HG02610 (cell line): ENCODE data around the gene UBE2G2.

Experiments used
- ATAC-seq: cut with Tn5 transposase; IDR thresholded peaks from one replicate; pipeline ENCODE4 v1.9.1; 2021; ENCODE audit warnings: mild to moderate bottlenecking, moderate library complexity; ENCODE audit not compliant: unreplicated experiment

UBE2G2 gene

DNA sequence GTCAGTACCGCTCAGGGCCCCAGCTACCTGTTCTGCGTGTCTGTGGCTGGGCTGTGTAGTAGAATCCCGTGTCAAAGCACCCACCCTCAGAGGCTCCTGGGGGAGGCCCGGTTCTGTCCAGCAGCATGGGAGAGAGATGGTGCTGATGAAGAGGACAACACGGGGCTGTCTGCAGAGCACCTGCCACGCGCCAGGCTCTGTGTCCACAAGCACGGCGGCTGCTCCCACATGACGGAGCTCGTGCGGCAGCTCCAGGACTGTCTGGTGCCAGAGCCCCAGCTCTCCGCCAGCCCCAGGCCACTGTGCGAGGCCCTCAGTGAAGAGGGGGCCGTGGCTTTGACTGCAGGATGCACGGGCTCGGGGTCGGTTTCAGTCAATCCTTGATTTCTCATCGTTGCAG is 48.3 kb downstream of the UBE2G2 start:
- ATAC-seq, result no peak

DNA sequence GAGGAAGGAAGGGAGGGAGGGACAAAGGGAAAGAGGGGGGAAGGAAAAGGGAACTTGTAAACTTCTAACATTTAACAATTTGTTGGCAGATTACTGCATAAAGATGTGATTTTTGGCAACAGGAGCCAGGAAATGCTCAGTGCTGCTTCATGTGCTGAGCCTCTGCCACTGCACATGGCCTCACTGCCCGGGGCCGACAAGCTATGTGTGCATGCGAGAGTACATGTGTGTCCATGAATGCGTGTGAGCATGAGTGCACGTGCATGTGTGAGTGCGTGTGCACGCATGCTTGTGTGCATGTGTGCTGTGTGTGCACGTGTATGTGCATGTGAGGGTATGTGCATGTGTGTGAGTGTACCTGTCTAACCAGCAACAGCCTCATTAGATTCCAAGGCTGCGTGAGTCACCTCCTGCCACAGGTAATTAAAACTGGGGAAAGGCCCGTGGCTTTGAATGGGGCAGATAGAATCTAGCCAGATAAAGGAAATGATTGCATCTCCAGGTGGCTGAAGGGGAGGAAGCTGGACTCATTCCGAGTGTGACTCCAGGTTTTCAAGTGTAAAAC is 48.9 kb downstream of the UBE2G2 start:
- no peak for ATAC-seq

DNA sequence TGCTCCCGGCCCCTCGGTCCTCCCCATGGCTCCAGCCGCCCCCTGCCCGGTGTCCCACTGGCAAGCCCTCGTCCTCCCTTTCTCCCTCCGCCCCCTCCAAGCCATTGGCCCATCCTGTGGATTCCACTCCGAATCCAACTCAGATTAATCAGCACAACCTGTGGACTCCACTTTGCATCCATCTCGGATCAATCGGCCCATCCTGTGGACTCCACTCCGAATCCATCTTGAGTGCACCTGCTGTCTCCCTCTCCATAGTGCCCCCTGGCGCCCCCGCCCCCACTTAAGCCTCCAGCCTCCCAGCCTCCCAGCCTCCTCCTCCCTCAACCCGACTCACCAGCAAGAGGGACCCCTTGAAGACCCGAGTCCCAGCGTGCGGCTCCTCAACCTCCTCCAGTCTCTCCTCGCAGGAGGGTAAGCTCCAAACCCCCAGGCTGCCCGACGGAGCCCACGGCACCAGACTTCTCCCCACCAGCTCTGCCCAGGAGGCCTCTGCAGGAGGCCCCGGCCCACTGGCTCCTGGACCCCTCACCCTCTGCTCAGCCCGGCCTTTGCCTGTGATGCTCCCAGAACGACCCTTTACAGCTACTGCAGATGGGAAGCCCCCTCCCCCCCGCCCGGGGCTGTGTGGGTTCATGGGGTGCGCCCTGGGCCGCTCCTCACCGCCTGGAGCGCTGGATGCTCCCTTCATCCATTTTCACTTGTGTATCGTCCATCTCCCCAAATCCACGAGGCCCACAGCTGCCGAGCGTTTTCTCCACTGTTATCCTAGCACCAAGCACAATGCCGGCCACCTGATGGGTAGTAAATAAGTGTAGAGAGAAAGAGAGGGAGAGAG is 49.6 kb downstream of the UBE2G2 start:
- no peak for ATAC-seq

DNA sequence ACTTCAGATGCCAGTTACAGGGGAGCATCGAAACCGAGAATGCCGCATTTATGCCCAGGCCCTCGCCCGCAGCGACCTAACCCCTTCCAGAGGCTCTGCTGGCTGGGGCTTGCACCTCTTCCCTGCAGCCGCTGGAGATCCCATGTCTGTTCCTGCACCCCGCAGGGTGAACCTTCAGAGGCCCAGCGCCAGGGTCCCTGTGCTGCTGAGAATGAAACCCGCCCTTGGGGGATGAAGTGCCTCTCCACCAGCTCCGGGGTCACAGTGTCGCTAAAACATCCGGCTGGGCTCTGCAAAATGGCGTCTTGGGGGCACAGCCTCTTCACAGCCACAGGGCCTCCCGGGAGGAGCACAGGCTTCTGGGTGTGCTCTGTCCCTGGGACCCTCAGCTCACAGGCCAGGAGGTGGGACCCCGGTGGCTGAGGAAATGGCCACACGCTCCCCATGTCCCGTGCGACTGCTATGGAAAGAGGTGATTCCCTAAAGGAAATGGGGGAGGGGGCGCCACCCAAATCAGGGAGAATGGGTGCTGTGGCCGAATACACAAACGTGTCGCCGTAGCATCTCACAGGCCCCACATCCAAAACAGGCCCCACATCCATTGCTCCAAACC is 50.3 kb downstream of the UBE2G2 start:
- no peak for ATAC-seq

DNA sequence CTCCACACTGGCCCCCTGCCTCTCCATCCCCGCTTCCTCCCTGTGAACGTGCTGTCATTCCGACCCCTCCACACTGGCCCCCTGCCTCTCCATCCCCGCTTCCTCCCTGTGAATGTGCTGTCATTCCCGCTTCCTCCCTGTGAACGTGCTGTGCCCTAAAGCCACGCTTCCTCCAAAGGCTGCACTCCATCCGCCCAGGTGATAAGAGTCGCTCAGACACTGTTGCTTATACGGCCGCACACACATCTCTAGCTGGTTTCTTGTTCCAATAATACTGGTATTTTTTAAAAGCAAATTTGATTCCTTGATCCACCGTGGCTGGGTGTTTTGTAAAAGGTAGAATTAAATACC is 51.0 kb downstream of the UBE2G2 start:
- no peak for ATAC-seq

DNA sequence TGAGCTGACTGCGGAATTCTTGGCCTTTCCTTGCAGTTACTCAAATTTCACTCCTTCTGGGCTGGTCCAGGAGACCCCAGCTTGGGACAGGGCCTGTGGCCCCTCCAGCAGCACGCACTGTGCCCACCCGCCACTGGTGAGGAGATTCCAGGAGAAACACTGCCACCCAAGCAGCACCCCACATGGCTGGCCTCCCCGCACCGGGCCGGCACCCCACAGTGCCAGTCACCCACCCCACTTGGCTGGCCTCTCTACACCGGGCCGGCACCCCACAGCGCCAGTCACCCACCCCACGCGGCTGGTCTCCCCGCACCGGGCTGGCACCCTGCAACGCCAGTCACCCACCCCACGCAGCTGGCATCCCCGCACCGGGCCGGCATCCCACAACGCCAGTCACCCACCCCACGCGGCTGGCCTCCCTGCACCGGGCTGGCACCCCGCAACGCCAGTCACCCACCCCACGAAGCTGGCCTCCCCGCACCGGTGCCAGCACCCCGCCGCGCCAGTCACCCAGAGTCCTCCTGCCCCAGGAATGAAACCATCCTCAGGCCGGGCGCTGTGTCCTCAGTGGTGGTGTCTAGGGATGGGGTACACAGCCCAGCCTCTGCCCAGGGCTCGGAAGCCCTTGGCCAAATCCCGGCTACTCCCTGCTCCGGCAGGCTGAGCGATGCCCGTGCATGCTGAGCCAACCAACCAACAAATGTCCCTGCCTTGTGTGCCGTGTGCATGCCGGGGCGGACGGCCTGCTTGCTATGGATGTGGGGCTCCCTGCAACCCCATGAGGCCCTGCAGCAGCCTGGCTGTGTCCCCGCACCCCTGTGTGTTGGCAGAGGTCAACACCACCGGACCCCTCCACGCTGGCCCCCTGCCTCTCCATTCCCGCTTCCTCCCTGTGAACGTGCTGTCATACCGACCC is 51.6 kb downstream of the UBE2G2 start:
- ATAC-seq, result no peak

DNA sequence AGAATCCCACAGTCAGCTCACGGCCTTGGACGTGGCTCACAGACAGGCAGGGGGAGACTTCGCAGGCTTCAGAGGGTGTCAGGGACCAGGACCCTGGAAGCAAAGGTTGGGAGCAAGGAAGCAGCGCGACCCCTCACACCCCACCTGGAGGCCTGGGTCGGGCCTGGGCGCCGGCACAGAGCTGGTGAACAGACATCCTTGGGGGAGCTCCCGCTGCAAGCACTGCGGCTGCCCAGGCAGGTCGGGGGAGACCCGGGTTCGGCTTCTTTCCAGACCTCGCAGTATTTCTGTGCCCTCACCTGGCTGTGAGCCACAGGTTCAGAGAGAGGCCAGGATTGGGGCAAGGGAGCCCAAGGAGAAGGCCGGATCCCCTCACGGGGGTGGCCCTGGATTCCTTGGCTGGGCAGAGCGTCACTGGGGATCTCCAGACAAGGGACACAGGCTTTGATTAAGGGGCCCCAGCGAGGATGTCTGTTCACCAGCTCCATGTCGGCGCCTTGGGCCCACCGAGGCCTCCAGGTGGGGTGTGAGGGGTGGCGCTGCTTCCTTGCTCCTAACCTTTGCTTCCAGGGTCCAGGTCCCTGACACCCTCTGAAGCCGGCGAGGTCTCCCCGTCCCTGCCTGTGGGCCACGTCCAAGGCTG is 52.4 kb downstream of the UBE2G2 start:
- ATAC-seq, result no peak

DNA sequence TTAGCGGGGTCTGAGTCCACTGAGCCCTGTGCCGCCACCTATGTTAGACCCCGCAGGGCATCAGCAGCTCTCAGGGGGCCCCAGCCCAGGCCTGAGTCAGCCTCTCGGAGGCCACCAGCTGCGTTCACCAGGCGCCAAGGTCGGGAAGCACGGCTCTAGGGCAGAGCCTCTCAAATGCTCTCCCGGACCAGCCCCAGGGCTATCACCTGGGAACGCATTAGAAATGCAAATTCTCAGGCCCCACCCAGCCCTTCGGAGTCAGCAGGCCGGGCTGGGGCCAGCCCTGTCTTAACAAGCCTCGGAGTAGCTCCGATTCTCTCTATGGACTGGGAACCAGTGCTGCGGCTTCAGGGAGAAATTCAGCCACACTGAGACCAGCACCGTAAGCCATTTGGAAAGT is 53.0 kb downstream of the UBE2G2 start:
- no peak for ATAC-seq

DNA sequence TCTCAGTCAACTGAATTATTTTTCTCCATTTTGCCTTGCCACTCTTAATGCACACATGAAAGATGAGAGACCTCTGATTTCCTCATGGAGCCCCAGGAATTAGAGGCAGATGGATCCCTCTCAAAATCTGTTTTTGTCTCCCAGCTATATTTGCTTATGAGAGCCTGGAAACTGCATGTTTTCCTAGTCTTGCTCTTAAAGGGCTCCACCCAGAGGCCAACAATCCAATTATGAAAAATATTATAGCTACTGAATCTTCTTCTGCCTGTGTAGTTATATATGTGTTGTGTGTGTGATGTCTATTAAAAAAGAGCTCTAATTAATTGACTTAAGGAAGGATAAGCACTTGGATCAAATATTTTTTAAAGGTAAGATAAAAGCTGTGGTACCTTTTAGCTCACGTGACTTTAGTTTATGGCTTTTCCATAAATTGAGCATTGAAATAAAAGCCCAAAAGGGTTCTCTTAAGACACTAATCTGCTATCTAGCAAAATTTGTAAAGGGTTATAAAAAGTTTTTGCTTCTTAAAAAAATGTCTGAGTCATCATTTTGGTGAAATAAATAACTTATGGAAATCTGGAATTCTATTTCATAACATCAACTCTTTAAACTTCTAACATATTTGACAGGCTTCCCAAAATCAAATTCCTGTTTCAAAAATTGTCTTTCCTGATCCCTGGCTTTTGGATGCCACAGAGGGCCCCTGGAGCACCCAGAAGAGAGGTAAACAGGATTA is 59.0 kb downstream of the UBE2G2 start:
- ATAC-seq, result no peak

DNA sequence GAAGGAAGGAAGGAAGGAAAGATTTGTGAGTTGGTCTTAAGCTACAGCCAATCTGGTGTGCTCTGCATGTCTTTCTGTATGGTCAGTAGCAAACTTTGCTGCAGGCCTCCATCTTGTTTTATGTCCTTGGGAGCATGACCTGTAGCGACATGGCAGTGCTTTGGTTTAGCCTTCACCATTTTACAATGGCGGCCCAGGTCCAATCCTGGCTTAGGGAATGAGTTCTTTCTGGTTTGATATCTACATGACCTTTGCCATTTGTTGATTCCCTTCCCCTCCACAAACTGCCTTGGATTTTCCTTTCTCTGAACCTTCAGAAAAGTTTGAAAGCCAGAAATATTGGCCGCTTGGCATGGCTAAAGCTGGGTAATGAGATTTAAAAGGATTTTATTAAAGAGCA is 59.7 kb downstream of the UBE2G2 start:
- ATAC-seq, result no peak

DNA sequence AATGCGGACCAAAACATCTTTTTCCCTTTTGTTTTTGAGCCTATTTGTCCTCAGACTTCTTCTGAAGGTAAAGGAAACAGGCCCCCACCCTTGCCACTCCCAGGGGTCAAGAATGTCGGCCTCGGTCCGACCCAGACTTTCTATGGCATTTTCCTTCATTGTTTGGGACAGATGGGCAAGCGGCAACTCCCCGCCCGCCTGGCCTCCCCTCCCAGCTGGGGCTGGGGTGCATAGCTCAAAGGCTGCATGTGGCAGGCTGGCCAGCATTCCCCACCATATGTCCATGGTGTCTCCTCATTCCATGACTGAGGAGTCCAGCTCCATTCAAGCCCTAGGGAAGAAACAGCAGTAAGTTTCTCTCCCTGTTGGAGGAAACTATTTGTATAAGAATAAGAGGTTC is 60.9 kb downstream of the UBE2G2 start:
- ATAC-seq, result no peak

DNA sequence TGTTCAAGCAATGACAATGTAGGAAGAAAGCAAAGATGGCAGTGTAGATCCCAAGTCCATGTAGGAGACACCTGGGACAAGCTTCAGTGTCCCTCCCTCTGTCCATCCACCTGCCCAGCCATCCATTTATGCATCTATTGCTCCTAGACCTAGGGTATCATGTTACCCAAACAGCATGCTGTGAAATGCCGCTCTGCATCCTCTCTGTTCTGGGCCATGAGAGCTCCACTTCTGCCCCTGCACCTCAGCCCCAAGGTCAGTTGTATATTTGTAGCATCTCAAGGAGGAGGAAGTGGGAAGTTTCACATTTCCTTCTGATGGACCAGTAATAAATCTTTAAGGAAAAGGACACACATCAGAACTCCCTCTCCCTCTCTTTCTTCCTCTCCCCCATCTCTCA is 62.3 kb downstream of the UBE2G2 start:
- ATAC-seq, result no peak

DNA sequence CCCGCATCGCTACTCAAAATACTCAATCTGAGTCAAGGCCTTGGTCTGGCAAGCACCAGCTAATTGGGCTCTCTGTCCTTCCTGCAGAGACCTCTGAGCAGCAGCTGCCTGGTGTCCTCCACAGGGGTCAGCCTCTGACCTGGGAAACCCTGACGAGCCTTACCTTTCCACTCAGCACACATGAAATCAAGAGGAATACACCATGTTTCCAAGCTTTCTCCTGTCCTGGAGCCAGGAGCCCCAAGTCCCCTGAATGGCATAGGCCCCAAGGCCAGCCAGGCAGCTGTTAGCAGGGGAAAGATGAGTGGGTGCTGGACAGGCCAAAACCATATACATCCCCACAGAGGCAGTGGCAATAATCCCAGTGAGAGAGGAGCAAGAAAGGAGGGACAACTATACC is 63.0 kb downstream of the UBE2G2 start:
- no peak for ATAC-seq

DNA sequence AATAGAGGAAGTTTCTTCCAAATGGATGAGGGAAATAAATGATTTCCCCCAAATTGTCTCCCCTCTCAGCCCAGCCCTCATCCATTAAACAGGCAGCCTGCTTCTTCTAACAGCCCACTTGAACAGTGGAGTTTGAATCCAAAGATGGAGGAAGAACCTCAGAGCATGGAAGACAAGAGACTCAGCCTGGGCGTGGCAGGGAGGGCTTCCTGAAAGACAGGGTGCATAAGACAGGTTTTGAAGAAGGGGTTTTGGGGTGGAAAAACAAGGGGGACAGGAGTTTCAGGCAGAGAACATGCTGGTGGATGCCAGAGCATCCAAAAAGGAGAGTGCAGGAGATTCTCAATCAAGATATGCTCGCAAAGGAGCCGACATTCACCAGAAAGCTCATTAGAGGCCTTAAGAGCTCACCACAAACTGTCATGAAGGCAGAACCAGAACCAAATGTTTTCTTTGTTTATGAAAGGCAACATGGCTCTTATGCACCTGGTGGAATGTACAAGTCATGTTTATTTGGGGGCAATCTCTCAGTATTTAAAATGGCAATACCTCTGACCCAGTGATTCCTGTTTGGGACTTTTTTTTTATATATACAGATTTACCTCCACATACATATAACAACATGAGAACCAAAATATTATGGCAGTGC is 63.8 kb downstream of the UBE2G2 start:
- no peak for ATAC-seq

DNA sequence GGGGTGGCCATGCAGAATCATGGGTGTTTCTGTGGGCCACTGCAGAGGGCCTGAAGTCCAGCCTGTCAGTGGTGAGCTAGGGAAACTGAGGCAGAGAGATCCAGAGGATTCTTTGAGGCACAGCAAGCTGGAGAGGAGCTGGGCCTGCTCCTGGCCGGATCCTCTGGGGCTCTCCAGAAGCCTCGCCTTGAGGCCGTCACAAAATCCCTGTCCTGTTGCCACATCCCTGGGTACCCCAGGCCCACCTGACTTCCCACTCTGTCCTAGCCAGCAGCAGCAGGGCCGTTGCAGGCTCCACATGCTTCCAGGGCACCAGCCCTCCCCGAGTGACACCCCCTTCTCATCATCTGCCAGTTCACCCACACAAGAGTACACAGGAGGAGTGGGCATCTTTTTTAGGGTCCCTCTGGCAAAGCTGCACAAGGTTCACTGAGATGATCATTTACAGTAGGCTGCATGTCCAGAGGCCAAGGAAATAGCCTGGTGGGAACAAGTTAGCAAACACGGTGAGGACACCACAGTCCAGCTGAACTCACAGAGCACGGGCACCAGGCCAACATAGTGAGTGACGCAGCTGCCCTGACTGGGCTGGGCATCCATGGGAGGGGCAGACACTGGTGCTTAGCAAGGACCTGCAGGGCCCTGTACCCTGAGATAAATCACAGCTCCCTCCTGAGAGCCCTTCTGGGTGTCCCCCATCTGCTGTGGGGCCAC is 65.2 kb downstream of the UBE2G2 start:
- no peak for ATAC-seq

DNA sequence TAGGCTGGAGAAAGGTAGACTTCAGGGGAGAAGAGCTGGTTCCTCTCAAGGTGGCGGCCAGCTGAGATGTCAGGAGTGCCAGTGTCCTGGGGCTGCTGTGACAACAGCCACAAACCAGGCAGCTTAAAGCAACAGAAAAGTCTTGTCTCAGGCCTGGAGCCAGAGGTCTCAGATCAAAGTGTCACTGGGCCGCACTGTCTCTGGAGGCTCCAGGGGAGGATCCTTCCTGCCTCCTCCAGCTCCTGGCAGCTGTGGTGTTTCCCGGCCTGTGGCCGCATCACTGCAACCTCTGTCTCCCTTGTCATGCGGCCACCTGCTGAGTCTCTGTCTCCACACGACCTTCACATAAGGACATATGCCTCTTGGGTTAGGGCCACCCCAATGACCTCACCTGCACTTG is 65.8 kb downstream of the UBE2G2 start:
- ATAC-seq, result no peak

DNA sequence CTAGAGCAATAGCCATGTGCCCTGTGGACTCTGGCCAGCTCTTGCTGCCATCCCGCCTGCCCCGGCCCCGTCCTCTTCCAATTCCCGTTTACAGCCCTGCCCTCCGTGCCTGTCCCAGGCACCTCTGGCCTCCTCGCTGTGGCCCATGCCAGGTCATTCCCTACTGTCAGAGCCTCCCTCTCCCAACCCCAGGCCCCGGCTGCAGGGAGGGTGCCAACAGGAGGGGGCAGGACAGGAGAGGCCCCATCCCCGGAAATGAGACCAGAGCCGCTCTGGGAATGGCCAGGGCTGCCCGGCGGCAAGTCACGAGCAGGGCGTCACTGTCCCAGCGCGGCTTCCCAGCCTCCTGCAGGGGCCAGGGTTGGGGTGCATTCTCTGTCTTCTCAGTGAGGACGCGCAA is 66.8 kb downstream of the UBE2G2 start:
- ATAC-seq, result no peak

DNA sequence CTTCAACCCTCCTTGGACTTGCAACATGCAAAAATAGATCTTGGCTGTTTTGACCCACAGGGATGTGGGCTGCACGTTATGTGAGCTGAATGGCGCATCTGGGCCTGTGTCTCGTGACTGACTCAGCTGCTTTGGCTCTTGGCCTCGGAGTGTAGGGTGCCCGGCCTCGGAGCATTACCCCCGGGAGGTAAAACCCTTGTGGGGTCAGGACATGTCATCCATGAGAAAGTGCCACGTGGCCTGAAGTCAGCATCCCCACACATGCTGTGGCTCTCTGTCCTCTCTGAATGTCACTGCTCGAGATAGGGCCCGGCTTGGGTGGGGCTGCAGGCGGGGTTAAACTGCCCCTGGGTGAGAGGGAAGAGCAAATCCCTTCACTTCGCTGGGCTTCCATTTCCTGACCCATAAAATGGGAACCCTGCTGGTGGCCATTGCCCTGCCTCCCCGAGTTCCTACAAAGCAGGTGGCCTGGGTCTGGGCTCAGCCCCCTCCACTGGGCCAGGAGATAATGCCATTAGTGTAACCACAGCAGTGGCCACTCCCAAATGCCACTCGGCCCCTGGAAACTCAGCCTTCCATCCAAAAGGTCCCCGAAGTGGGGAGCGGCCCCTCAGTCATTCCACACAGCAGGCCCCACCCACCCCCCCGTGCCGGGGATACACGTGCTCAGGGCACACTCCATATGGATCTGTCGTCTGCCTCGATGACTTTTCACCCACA is 67.4 kb downstream of the UBE2G2 start:
- ATAC-seq, result no peak
